Medulla oblongata (tissue), 1 donor: Measurements from ENCODE around the gene CD244.
"Not testable (repeated sequence)": the region's sequence is repeated elsewhere in the genome, so short reads cannot be mapped to it uniquely, and the experiment has no call there.

Source experiments
- DNase-seq: peaks from one replicate; pipeline ENCODE4 v3.0.0-alpha.2; 2015; ENCODE audit errors: extremely low spot score

CD244 gene

GRCh38 chr1:160862203-160863060, at the start of gene CD244:
Gene CD244 (minus strand): TSS chr1:160862887. CDS start chr1:160862677, 210 bp downstream.
- peak; percentile 42 for DNase-seq

- no peak for DNase-seq
These were observed 49.2 kb upstream of the CD244 start for GRCh38 chr1:160911925-160912324.

- DNase-seq = no peak
These were observed 48.8 kb upstream of the CD244 start for GRCh38 chr1:160911441-160911840.

GRCh38 chr1:160910170-160910750, 47.6 kb upstream of the CD244 start:
- no peak for DNase-seq

- DNase-seq = no peak
These were observed 45.3 kb upstream of the CD244 start for GRCh38 chr1:160907976-160908375.

- no peak for DNase-seq
These were observed 42.9 kb upstream of the CD244 start for GRCh38 chr1:160905617-160905989.

- DNase-seq = no peak
These were observed 42.3 kb upstream of the CD244 start for GRCh38 chr1:160904783-160905616.

- not testable (repeated sequence) for DNase-seq
These were observed 39.6 kb upstream of the CD244 start for GRCh38 chr1:160902251-160902650.

- no peak for DNase-seq
These were observed 39.1 kb upstream of the CD244 start for GRCh38 chr1:160901768-160902167.

GRCh38 chr1:160900683-160901082, 38.0 kb upstream of the CD244 start:
- DNase-seq = not testable (repeated sequence)

- not testable (repeated sequence) for DNase-seq
These were observed 31.9 kb upstream of the CD244 start for GRCh38 chr1:160894368-160895135.

- no peak for DNase-seq
These were observed 28.8 kb upstream of the CD244 start for GRCh38 chr1:160891474-160891873.

GRCh38 chr1:160888926-160889325, 26.2 kb upstream of the CD244 start:
- no peak for DNase-seq

- DNase-seq = no peak
These were observed 24.4 kb upstream of the CD244 start for GRCh38 chr1:160887071-160887470.

GRCh38 chr1:160885042-160885441, 22.4 kb upstream of the CD244 start, which contains the start of gene ITLN1:
Gene ITLN1 (minus strand): TSS chr1:160885180. CDS start chr1:160884877, 303 bp downstream.
- DNase-seq = no peak

GRCh38 chr1:160884579-160884978, 21.9 kb upstream of the CD244 start:
- DNase-seq = no peak

- DNase-seq = no peak
These were observed 21.2 kb upstream of the CD244 start for GRCh38 chr1:160883581-160884513.

GRCh38 chr1:160882582-160882981, 19.9 kb upstream of the CD244 start:
- DNase-seq = no peak

GRCh38 chr1:160881264-160881663, 18.6 kb upstream of the CD244 start:
- not testable (repeated sequence) for DNase-seq

- DNase-seq = no peak
These were observed 17.5 kb upstream of the CD244 start for GRCh38 chr1:160880216-160880615.
